ENCODE results near the gene TFRC.
A peak's percentile ranks its signal among the peaks of the same experiment; 100 is the strongest.
"Not testable (repeated sequence)": the region's sequence is repeated elsewhere in the genome, so short reads cannot be mapped to it uniquely, and the experiment has no call there.

TFRC gene

DNA sequence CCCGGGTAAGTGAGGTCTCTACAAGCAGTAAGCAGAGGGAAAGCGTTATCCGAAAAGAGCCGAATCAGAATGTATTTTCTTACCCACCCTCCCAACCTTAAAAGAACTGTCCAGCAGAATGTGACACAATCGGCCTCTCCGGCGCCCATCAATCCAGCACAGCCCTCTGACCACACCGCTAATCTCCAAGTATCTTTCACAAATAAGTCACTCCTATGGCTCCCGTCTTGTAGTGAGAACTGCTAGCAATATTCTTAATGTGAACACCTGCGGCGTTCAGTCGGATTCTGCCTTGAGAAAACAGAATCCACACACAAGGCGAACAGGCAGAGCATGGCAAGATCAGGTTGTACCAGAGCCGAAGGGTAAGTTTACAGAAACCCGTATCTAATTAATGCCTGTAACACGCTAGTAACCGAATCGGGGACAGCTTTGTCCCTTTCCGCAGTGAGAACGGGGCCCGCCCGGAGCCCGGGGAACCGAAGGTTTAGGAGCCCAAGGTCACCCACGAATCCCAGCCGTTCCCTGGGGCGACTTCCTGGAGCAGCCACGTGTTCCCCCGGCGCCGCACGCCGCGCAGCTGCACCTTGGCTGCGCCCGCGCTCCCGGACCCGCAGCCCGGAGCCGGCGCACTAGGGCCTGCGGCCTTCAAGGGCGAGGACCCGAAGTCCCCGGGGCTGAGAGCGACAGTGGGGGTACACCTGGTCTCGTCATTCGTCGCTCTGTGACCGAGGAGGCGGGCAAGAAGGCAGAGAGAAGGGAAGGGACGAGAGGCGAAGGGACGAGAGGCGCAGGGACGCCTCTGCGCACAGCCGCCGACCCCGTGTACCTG, 672 bp downstream of the TFRC start:
- peak; percentile 24 to 41 (median 33) for DNase-seq (ENCODE audit: low read depth in 3 of 3)

DNA sequence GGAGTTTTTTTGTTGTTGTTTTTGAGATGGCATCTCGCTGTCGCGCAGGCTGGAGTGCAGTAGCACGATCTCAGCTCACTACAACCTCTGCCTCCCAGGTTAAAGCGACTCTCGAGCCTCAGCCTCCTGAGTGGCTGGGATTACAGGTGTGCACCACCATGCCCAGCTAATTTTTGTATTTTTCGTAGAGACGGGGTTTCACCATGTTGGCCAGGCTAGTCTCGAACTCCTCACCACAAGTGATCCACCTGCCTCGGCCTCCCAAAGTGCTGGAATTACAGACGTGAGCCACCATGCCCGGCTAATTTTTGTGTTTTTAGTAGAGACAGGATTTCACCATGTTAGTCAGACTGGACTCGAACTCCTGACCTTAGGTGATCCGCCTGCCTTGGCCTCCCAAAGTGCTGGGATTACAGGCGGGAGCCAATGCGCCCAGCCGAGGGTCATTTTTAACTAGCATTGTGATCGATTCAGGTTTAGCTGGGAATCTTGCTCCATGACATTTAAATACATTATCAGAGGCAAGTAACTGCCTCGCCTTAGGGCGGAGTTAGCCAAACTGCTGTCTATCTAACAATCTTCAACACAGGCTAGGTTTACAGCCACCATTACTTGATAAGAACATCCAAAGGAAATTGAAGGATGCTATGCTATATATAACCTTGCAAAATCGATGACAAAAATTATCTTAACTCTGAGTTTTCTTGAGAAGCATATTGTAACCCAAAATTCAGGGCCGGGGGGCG, 1.6 kb downstream of the TFRC start:
- not testable (repeated sequence) for DNase-seq (ENCODE audit: low read depth in 3 of 3)

DNA sequence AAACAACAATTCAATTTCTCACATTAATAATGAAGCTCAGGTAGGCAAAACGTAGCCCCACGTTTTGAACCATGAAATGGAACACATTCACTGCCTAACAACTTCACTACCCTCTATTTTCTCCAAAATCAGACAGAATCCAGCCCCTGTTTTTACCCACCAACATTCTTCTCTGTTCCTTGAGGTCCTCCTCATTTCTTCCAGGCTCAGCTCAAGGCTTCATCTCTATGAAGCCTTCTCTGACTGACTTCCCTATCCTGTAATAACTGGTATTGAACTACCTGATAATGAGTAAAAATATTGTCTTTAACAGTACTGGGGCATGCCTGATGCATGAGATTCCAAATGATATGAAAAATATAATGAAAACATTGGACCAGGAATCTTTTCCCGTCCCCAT, 2.2 kb downstream of the TFRC start:
- no peak for DNase-seq (ENCODE audit: low read depth in 3 of 3)

DNA sequence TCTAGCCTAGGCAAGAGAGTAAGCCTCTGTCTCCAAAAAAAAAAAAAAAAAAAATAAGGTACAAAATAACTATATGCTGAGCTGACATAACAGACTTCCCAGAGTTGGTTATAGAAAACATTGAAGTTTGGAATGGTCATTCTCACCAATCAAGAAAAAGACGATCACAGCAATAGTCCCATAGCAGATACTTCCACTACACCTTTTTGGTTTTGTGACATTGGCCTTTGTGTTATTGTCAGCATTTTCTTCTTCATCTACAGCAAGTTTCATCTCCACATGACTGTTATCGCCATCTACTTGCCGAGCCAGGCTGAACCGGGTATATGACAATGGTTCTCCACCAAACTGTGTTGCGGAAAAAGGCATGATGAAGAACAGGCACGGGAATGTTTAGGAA, 6.9 kb downstream of the TFRC start:
- DNase-seq (ENCODE audit: low read depth in 3 of 3), result no peak

DNA sequence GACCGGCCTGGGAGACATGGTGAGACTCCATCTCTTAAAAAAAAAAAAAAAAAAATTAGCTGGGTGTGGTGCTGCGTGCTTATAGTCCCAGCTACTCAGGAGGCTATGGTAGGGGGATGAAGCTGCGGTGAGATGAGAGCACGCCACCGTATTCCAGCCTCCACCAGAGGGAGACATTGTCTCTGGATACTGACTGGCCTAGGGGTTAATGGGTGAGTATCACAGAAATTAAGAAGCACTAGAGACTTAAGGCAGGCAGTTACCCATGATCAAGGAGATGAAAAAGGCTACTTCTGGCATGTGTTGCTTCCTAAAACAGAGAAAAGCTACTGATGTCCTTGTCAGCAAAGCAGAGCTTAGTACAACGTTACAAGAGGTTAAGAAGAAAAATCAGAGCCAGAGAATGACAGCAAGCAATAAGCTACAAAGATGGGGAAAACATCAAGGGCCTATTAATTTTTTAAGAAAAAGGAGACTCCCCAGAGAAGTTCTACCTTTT, 8.6 kb downstream of the TFRC start:
- DNase-seq (ENCODE audit: low read depth in 3 of 3), result peak in 2 of 3 experiments; percentile 45 to 51

DNA sequence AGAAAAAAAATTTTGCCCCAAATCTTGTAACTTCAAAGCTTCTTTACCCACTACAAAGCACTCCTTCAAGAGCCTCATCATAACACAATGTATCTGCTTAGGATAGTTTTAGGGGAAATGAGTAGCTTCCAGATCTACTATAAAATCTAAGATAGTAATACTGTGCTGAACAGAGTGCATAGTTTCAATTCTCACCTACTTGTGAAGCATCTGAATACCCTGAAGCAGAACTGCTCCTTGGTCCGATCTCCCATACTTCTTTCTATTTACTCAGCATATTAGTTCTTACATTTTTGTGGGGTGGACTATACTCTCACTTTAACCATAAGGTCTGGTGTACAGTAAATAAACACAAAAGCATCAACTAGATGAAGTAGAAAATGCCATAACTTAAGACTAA, 9.6 kb downstream of the TFRC start:
- no peak for DNase-seq (ENCODE audit: low read depth in 3 of 3)

DNA sequence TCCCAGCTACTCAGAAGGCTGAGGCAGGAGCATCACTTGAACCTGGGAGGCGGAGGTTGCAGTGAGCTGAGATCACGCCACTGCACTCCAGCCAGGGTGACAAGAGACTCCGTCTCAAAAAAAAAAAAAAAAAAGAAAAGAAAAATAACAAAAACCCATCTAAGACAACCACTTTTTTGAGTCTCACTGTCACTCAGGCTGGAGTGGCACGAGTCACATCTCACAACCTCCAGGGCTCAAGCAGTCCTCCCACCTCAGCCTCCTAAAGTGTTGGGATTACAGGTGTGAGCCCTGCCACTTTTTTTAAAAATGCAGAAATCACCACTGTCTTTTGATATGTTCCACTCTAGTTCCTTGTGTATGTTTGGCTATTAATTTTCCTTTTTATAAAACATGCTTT, 13.1 kb downstream of the TFRC start:
- DNase-seq (ENCODE audit: low read depth in 3 of 3), result not testable (repeated sequence)

DNA sequence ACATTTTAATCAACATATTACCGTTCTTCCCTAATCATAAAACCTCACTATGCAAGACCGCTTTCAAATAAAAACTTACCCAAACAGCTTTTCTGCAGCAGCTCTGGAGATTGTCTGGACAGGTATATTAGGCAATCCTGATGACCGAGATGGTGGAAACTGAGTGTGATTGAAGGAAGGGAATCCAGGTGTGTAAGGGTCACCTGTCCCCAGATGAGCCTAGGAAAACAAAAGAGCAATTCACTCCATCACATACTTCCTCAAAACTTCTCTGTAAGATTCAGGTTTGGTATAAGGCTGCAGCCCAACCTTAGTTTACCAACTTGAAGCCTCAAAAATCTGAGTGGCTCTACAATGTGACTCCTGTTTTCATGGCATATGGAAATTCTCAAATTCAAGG, 14.5 kb downstream of the TFRC start:
- DNase-seq (ENCODE audit: low read depth in 3 of 3), result no peak

DNA sequence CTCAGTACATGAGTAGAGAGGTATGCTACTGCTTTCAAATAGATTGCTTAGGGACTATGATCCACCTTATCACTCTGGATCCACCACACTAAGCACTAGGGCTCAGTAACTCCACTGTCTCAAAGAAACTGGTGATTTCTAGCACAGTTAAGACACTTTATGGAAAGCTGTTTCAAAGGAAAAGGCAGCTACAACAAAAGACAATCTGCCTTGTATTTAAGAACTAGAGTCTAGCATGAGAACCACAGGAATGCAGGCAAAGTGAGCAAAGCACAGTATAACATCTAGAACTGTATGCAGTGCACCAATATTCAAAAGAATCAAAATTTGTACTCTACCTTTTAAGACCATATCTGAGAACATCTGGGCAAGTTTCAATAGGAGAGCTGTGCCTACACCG, 17.9 kb downstream of the TFRC start:
- no peak for DNase-seq (ENCODE audit: low read depth in 3 of 3)

DNA sequence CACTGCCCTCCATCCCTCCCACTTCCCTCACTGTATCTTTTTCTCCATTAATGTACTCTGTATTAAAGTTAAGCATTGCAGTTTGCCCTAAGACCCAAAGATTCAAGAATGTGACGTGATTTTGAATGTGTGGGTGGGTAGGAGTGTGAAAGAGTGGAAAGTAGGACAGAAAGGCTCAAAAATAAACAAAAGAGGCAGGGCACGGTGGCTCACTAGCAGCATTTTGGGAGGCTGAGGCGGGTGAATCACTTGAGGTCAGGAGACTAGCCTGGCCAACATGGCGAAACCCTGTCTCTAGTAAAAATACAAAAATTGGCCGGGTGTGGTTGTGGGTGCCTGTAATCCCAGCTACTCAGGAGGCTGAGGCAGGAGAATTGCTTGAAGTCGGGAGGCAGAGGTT, 18.4 kb downstream of the TFRC start:
- DNase-seq (ENCODE audit: low read depth in 3 of 3), result no peak

DNA sequence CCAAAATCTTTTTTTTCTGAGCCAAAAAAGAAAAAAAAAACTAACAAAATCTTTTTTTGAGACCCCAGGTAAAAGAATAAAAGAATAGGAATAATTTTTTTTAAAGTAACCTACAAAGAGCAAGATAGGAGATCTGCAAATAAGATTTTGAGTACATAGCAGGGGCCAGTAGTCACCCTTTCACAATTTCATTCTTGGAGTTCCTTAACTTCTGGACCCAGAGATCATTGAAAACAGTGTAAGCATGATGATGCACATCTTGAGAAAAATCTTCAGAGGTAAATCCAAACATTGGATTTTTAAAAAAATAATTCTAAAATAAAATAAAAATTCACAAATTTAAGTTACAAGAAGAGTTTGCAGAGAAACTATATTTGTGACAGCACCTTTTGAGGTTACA, 18.8 kb downstream of the TFRC start:
- DNase-seq (ENCODE audit: low read depth in 3 of 3), result no peak

DNA sequence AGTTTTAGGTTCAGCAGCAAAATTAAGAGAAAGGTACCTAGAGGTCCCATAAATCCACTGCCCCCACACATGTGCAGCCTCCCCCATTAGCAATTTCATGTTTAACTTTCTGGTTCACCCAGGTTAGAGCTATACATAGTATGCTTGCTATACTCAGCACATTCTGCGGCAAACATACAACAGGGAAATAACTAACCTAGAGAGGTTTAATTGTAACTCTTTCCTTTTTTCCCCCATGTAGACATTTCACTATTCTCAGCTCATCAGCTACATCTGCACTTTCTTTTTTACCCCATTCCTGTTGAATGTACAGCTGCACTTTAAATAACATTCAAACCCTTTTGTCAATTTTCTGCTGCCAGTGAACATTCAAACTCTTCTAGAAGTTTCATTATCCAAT, 21.1 kb downstream of the TFRC start:
- DNase-seq (ENCODE audit: low read depth in 3 of 3), result no peak

DNA sequence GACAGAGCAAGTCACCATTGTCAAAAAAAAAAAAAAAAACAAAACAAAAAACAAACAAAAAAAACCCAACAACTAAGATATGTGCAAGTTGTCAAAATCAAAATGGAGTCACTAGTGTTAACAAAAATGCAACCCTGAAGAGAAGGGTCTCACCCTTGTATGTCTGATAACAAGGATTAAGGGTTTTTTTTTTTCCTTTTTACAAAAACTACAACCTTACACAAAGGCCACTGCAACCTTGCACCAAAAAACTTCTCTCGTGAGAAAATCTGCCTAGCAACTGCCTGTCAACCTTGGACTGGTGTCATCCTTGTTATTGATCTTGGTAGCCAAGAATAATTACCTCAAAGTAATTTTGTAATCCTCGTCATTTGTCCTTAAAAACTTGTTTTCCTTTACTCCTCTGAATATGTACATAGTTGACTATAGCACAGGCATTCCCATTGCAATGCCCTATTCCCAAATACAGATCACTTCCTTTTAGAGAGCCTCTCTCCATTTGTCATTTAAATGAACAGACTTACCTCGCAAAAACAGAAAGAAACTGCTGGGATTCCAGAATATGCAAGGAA, 24.0 kb downstream of the TFRC start:
- DNase-seq (ENCODE audit: low read depth in 3 of 3), result no peak

DNA sequence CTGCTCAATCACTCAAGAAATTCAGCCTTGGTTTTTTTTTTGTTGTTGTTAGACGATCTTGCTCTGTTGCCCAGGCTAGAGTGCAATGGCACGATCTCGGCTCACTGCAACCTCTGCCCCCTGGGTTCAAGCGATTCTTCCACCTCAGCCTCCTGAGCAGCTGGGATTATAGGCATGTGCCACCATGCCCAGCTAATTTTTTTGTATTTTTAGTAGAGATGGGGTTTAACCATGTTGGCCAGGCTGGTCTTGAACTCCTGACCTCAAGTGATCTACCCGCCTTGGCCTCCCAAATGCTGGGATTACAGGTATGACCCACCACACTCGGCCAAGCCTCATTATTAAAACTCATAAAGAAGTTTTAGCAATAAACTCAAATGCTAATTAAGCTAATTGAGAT, 25.5 kb downstream of the TFRC start:
- not testable (repeated sequence) for DNase-seq (ENCODE audit: low read depth in 3 of 3)

DNA sequence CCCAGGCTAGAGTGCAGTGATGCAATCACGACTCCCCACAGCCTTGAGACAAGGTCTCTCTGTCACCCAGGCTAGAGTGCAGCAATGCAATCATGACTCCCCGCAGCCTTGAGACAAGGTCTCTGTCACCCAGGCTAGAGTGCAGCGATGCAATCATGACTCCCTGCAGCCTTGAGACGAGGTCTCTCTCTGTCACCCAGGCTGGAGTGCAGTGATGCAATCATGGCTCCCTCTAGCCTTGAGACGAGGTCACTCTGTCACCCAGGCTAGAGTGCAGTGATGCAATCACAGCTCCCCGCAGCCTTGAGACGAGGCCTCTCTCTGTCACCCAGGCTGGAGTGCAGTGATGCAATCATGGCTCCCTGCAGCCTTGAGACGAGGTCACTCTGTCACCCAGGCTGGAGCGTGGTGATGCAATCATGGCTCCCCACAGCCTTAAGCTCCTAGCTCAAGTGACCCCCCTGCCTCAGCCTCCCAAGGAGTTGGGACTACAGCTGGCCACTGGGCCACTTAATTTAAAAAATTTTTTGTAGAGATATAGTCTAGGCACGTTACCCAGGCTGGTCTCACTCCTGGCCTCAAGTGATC, 26.1 kb downstream of the TFRC start:
- no peak for DNase-seq (ENCODE audit: low read depth in 3 of 3)

DNA sequence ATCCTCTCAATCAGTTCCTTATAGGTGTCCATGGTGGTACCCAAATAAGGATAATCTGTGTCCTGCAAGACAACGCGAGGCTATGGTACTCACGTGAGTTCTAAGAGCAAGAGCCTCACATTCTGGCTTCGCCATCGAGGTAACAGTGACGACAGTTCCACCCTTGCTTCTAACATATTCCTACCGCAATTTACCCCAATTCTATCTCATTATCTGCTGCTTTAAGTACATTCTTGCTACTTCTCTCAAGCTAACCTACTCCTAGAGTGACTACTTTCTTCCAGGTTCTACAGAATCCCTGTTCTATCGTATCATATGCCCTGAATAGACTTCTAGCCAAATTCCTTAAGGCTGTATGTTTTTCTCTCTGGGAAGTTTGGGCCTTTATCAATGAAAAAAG, 26.6 kb downstream of the TFRC start:
- no peak for DNase-seq (ENCODE audit: low read depth in 3 of 3)

DNA sequence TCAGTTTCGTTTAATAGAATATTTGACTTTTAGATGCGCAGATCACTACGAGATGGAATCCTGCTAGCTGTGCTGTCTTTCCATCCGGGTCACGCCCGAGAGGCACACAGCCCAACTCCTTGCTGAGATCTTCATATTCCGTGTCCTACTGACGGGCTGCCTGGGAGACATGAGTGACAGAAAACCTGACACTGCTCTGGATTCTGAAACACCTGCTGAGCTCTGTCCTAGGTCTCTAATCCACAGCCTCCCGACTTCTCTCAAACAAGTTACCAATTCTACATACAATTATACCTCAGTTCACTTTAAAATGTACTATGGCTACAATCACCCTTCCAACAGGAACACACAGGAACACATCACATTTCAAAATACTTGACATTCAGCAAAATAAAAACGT, 27.2 kb downstream of the TFRC start:
- no peak for DNase-seq (ENCODE audit: low read depth in 3 of 3)

DNA sequence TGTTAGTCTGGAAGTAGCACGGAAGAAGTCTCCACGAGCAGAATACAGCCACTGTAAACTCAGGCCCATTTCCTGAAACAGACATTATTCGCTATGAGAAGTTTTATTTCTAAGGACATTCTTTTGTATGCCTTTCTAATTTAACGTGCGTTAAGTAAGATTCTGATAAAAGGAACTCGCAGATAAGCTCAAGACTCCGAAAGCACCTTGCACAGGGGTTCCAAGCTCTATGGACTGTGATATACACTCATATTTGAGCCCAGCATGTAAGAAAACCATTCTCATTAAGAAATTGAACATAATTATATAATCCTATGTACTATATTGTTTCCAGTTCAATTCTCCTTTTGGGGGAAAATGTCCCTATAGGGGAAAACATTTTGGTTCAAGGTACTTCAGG, 28.4 kb downstream of the TFRC start:
- no peak for DNase-seq (ENCODE audit: low read depth in 3 of 3)

DNA sequence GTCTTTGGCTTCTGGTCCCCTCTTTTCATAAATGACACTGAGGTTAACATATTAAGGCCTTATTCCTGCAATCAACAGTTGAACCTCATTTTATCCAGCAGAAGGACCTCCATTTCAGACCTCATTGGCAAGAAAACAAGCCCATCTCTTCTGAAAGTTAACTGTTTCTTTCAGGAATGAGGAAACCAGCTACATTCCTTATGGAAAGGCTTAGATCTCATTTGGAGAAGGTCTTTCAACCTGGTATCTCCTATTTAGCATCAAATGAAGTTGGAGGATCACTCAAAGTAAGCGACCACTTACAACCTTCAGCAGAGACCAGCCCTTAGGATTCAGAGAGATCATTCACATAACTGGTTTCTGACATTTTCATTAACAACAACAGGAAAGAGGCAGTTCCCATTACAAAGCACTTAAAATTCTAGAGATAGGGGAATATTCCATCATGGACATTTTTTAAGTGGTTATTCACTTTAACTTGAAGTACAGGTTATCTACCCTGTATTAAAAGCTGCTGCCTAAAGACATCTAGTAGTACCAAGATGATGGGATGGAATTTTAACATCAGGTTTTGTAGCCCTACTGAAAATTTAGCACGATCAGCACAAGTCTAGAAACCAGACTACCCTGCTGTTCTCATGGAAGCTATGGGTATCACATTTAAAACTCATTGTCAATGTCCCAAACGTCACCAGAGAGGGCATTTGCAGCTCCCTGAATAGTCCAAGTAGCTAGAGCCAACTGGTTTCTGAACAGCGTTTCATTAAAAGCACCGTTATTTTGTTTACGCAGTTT, 30.4 kb downstream of the TFRC start:
- DNase-seq (ENCODE audit: low read depth in 3 of 3), result no peak

DNA sequence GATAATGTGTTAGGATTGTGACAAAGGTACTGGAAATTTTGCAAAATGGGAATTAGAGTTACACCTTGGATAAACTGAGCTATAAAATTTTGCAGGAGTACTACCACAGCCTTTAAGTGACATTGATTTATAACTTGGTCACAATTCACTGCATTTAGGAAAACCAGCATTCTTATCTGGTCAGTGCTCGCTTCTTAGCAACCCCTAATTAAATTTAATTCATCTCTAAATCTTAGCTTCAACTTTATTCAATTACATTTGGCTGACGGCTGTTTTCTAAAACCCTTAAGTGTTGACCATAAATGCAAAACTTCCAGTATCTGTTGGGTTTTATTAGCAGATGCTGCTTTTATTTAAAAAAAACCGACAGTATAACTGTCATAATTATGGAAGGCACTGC, 31.3 kb downstream of the TFRC start:
- DNase-seq (ENCODE audit: low read depth in 3 of 3), result no peak

DNA sequence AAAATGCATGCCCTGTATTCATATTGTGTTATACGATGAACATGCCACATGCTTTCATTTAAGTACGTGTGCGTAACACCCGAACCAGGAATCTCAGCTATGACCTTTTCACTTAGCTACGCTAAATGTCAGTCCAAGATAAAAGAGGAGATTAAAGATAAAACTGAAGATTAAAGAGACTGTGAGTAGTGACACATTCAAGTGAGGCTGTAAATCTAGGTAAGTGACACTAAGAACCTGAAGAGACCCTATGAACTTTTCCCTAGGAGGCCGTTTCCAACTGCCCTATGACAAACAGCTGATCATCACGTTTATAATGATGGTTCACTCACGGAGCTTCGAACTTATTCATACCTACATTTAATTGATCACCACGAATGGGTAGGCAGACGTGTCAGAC, 32.2 kb downstream of the TFRC start:
- DNase-seq (ENCODE audit: low read depth in 3 of 3), result no peak

Data from stimulated activated CD4-positive, alpha-beta T cell treated with anti-CD3 and anti-CD28 coated beads, TNF-alpha, amount 100 ng/mL, for 4 hours (primary cell).